ENCODE measurements around the gene CAMK2D. TPM values are rescaled to one million over a fixed set of nuclear protein-coding genes. Genes with fewer than 3 reads are reported as not detected.

CAMK2D gene
- total RNA-seq, 4 donors from 2014 or later = 57.3 to 78.4 (median 61.8) TPM

DNA sequence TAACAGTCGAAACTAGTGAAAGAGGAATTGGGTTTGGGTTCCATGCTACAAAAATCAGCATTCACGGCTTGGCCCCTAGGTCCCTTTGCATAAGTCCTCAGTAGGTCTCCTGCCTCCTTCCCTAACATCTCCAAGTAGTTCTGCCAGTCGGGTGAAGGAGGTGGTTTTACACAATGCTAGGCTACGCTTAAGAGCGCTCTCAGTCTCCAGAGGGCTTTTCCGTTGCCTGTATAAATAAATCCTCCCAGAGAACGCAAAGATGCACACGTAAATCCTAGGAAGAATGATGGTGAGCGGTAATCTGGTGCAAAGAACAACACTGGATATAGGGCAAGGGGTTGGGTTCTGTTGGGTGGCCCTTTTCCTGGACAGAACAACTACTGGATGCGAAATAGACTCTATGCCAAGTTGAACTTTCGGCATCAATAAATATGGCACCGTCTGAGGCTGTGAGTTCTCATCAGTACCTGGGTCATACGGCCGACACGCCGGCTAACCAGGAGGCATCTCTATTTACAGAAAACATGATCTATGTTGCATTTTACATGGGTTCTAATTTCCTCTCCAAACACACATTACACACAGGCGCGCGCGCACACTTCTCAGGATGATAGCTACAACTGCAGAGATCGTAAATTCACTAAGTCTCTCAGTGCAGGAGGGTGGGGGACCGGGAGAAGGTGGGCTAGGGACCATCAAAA is 1.3 kb downstream of the CAMK2D start:
- Histone ChIP-seq H3K27ac (peak overlapping the region; percentile 97 to 99 (median 99)), H3K4me1 (peaks cover 4 to 11% of the 10 kb centered on the region in 2 donors), H3K27me3 (no peaks in the 10 kb centered on the region), H3K36me3 (no peaks in the 10 kb centered on the region), H3K9me3 (no peaks in the 10 kb centered on the region), H3K4me3 (replicated peaks in 1 of 3) (peak overlapping the region; percentile 31 to 85 (median 73))
- DNase-seq = peak; percentile 41 to 53
- intact Hi-C loops (cut with DNase I) = loop anchor here (5.0 kb wide), 1 partner anchor 213 kb away; no protein-coding TSS in a partner anchor
- 0 to 1% methylated on average over 22 of the region's 22 CpGs for WGBS, 2 donors
- TF ChIP-seq, protein P1, sequence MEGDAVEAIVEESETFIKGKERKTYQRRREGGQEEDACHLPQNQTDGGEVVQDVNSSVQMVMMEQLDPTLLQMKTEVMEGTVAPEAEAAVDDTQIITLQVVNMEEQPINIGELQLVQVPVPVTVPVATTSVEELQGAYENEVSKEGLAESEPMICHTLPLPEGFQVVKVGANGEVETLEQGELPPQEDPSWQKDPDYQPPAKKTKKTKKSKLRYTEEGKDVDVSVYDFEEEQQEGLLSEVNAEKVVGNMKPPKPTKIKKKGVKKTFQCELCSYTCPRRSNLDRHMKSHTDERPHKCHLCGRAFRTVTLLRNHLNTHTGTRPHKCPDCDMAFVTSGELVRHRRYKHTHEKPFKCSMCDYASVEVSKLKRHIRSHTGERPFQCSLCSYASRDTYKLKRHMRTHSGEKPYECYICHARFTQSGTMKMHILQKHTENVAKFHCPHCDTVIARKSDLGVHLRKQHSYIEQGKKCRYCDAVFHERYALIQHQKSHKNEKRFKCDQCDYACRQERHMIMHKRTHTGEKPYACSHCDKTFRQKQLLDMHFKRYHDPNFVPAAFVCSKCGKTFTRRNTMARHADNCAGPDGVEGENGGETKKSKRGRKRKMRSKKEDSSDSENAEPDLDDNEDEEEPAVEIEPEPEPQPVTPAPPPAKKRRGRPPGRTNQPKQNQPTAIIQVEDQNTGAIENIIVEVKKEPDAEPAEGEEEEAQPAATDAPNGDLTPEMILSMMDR (IDR thresholded peaks at IDR 0.05) = no peak
- peak in 1 of 2 donors; percentile 53 for TF ChIP-seq POLR2A (IDR thresholded peaks at IDR 0.05)

DNA sequence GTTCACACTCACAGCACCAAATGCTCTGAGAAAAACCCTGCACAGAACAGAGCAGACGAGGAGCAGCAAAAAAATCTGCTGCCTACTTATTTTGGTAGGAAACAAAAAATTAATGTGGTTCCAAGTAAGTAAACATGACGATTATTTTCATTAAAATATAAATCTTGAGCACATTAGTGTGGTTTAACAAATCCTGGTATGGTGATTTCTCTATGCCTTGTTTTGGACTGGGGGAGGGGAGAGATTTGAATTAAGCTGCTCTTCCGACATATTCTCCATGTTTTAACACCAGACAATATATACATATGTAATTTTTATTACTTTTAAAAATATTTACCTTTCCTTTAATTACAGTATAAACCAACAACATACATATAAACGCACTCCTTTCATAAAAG is 1.8 kb downstream of the CAMK2D start:
- no peaks in the 10 kb centered on the region for H3K27me3 ChIP-seq
- H3K36me3 ChIP-seq = no peaks in the 10 kb centered on the region
- H3K27ac ChIP-seq = peak overlapping the region; percentile 97 to 99 (median 99)
- H3K4me3 ChIP-seq (replicated peaks in 1 of 3) = peak overlapping the region in 2 of 3 donors; percentile 73 to 85
- no peaks in the 10 kb centered on the region for H3K9me3 ChIP-seq
- intact Hi-C loops (cut with DNase I) = loop anchor here (5.0 kb wide), 1 partner anchor 212 kb away; no protein-coding TSS in a partner anchor
- TF ChIP-seq, protein P1 (IDR thresholded peaks at IDR 0.05) = no peak
- no peak for TF ChIP-seq POLR2A (IDR thresholded peaks at IDR 0.05)
- H3K4me1 ChIP-seq = peaks cover 4 to 11% of the 10 kb centered on the region in 2 donors
- 18 to 30% methylated on average over 4 of the region's 4 CpGs for WGBS, 2 donors
- no peak for DNase-seq

DNA sequence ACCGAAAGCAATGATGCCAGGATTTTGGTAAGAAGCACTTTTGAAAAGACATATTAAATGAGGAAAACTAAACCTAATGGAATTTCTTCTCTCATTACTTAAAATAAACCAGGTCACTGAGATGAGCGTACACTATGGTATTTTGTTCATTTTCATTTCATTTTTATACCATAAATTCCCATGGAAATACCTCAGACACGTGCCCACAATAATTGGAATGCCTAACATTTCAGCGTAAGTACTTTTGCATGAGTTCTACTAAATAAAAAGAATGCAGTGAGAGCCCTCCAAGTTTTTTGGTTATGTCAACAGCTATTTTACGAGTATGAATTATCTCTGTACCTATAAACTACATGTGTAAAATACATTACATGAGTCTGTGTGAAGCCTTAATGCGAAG is 3.2 kb downstream of the CAMK2D start:
- H3K4me3 ChIP-seq (replicated peaks in 1 of 3) = no peak overlapping the region
- intact Hi-C loops (cut with DNase I) = no loop called here
- TF ChIP-seq POLR2A (IDR thresholded peaks at IDR 0.05) = no peak
- H3K27ac ChIP-seq = no peak overlapping the region
- no peaks in the 10 kb centered on the region for H3K9me3 ChIP-seq
- DNase-seq = no peak
- H3K36me3 ChIP-seq = no peaks in the 10 kb centered on the region
- peaks cover 4 to 11% of the 10 kb centered on the region in 2 donors for H3K4me1 ChIP-seq
- 90 to 91% methylated on average over 6 of the region's 6 CpGs for WGBS, 2 donors
- H3K27me3 ChIP-seq = no peaks in the 10 kb centered on the region

DNA sequence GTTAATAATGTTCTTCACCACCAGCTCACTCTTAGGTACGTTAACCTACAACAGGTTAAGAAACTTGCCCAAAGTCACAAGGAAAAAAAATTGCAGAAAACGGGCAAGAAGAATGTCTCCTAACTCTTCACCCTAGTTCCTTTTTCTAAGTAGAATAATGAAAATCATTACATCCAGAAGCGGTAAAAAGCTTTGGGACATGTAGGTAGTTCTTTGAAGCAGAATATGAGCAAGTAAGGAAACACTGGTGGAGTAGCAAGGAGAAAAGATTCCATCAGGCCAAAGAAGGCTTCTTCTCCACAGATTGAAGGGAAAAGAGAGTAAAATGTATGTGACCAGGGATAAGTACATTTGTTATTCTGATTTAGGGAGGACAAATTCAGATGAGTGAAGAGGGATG is 4.1 kb downstream of the CAMK2D start:
- TF ChIP-seq POLR2A (IDR thresholded peaks at IDR 0.05) = no peak
- TF ChIP-seq, protein P1 (IDR thresholded peaks at IDR 0.05) = no peak
- no peak overlapping the region for H3K4me3 ChIP-seq (replicated peaks in 1 of 3)
- no peak for DNase-seq
- H3K27me3 ChIP-seq = no peaks in the 10 kb centered on the region
- WGBS, 2 donors = 96 to 97% methylated on average over 3 of the region's 3 CpGs
- no peak overlapping the region for H3K27ac ChIP-seq
- peaks cover 4 to 17% of the 10 kb centered on the region in 2 donors for H3K4me1 ChIP-seq
- H3K9me3 ChIP-seq = no peaks in the 10 kb centered on the region
- no peaks in the 10 kb centered on the region for H3K36me3 ChIP-seq
- intact Hi-C loops (cut with DNase I) = no loop called here

DNA sequence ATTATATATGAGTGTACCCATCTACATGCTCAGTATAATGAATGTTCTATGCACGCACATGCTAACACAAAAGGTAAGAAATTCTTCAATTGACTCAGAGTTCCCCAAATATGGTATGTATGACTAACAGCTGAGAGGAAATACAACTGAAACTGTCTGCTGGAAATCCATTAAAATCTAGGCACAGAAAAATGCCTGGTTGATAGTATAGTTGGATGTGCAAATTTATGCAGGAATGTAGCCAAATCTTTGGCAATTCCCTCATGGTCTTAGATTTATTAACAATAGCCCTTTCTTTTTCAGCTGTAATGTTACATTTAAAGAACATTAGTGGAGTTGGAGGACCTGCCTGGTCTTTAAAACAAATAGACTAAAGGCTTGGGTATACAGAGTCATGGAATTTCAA is 5.5 kb downstream of the CAMK2D start:
- Histone ChIP-seq H3K27me3 (no peaks in the 10 kb centered on the region), H3K9me3 (no peaks in the 10 kb centered on the region), H3K4me1 (peaks cover 4 to 20% of the 10 kb centered on the region in 2 donors), H3K4me3 (replicated peaks in 1 of 3) (no peak overlapping the region), H3K27ac (no peak overlapping the region), H3K36me3 (no peaks in the 10 kb centered on the region)
- DNase-seq = no peak
- TF ChIP-seq POLR2A (IDR thresholded peaks at IDR 0.05) = no peak
- TF ChIP-seq, protein P1 (IDR thresholded peaks at IDR 0.05) = no peak
- WGBS, 2 donors = 84 to 92% methylated on average over 1 of the region's 1 CpG
- intact Hi-C loops (cut with DNase I) = no loop called here

Data from thyroid gland (tissue), 4 donors.